Left lung (tissue), 10 donors: ENCODE data around the gene MYO18A. TPM values are rescaled to one million over a fixed set of nuclear protein-coding genes. Genes with fewer than 3 reads are reported as not detected.

Source experiments
- ATAC-seq: fragments of 200-7000 bp; cut with Tn5 transposase; one replicate; pipeline ENCODE4 v1.9.1; 2020; ENCODE audit warnings: moderate library complexity
- DNase-seq, 4 donors: peaks; one replicate each; pipeline ENCODE4 v3.0.0-alpha.2; 2013 to 2020
- H3K27ac ChIP-seq, 2 donors: fragments of 200-600 bp; sonication (generic) in 1 of 2; one replicate each; pipeline versions ENCODE4 v1.5.0 to v1.8.0; 2020 to 2021
- H3K27me3 ChIP-seq, 2 donors: fragments of 200-600 bp; sonication (generic) in 1 of 2; one replicate each; pipeline versions ENCODE4 v1.5.0 to v1.8.0; 2020 to 2021
- H3K36me3 ChIP-seq, 2 donors: fragments of 200-600 bp; sonication (generic) in 1 of 2; one replicate each; pipeline versions ENCODE4 v1.5.0 to v1.8.0; 2020 to 2021
- H3K4me1 ChIP-seq, 2 donors: fragments of 200-600 bp; one replicate each; pipeline ENCODE4 v1.8.0; 2021
- H3K4me3 ChIP-seq, 2 donors: fragments of 200-600 bp; sonication (generic) in 1 of 2; one replicate each; pipeline versions ENCODE4 v1.5.0 to v1.8.0; 2020 to 2021; ENCODE audit warnings: mild to moderate bottlenecking in 1 of 2
- H3K9me3 ChIP-seq, 2 donors: fragments of 200-600 bp; sonication (generic) in 1 of 2; one replicate each; pipeline versions ENCODE4 v1.5.0 to v1.8.0; 2020 to 2021
- intact Hi-C, 2 donors: fragments of 100-400 bp; cut with DNase I; formaldehyde crosslinking; loops; one replicate each; pipeline versions ENCODE4 v1.11.2 to v1.14.2; 2022
- polyA plus RNA-seq, 6 donors: library from polyadenylated mRNA; unstranded; fragments of 120-200 nt; gene quantifications; one replicate each; pipeline ENCODE4 v1.2.1, GENCODE V29; 2013; ENCODE audit not compliant: insufficient read length in 6 of 6
- total RNA-seq, 2 donors: library from RNA; stranded (reverse); fragmentation: NEBNext Ultra II Directional; extraction: Animal tissue kit (Norgen Biotek cat#: 25700); gene quantifications; one replicate each; pipeline ENCODE4 v1.2.1, GENCODE V29; 2021
- TF ChIP-seq, protein P1 (sequence below), 2 donors: fragments of 200-600 bp; sonication (generic) in 1 of 2; IDR thresholded peaks; one replicate each; pipeline versions ENCODE4 v1.5.0 to v1.8.0; 2021; ENCODE audit warnings: antibody characterized with exemption in 2 of 2
- donor health status: DM: no; HTN: yes; CAD: no.
- donor health status: DM: no; HTN: no; CAD: no.

Gene MYO18A
- total and polyA plus RNA-seq, 8 donors: 37.0 to 58.3 (median 40.4) TPM

DNA sequence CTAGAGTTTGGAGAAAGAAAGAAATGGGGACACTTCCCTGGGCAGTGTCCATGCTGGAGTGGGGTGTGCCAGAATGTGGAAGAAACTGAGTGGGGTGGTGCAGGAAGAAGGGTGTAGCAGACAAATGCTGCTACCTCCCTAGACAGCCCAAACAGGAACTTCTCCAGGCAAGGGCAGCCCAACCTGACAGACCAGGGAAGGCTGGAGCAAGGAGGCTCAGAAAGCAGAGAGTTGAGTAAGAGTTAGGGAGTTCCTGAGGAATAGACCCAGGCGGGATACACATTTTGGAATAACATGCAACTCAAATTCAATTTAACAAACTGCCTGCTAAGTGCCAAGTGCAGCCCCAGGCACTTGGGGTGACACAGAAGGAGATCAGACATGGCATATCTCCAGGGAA lies 1.0 kb upstream of the MYO18A start:
- Histone ChIP-seq H3K4me3 (no peak overlapping the region), H3K9me3 (no peaks in the 10 kb centered on the region), H3K4me1 (peaks cover 31 to 49% of the 10 kb centered on the region in 2 donors), H3K27me3 (peaks cover 0 to 14% of the 10 kb centered on the region in 2 donors), H3K36me3 (no peaks in the 10 kb centered on the region), H3K27ac (peak overlapping the region; percentile 81 to 83)
- ATAC-seq: no peak
- intact Hi-C loops: no loop called here
- TF ChIP-seq, protein P1, sequence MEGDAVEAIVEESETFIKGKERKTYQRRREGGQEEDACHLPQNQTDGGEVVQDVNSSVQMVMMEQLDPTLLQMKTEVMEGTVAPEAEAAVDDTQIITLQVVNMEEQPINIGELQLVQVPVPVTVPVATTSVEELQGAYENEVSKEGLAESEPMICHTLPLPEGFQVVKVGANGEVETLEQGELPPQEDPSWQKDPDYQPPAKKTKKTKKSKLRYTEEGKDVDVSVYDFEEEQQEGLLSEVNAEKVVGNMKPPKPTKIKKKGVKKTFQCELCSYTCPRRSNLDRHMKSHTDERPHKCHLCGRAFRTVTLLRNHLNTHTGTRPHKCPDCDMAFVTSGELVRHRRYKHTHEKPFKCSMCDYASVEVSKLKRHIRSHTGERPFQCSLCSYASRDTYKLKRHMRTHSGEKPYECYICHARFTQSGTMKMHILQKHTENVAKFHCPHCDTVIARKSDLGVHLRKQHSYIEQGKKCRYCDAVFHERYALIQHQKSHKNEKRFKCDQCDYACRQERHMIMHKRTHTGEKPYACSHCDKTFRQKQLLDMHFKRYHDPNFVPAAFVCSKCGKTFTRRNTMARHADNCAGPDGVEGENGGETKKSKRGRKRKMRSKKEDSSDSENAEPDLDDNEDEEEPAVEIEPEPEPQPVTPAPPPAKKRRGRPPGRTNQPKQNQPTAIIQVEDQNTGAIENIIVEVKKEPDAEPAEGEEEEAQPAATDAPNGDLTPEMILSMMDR (IDR thresholded peaks at IDR 0.05): no peak
- DNase-seq: no peak

DNA sequence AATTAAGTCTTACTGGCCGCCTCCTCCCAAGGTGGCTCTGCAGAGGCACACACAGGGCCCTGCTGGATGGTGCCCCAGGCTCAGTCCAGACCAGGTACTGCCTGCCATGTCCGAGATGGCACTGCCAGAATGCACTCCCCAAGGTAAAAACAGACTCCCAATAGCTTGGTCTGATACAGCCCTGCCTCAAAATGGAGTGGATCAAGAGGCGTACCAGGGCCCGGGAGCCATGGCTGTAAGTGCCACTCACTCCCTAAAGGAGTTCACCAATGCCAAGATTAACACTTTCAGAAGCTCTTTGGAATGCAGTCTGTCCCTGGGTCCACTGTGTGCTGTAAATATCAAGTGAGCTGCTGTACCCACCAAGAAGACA lies 576 bp upstream of the MYO18A start:
- peak overlapping the region; percentile 51 to 55 for H3K4me3 ChIP-seq
- TF ChIP-seq, protein P1 (IDR thresholded peaks at IDR 0.05): no peak
- intact Hi-C loops: no loop called here
- H3K27ac ChIP-seq: peak overlapping the region; percentile 81 to 83
- peaks cover 36 to 54% of the 10 kb centered on the region in 2 donors for H3K4me1 ChIP-seq
- peaks cover 0 to 14% of the 10 kb centered on the region in 2 donors for H3K27me3 ChIP-seq
- ATAC-seq (peak; percentile 9), DNase-seq (no peak)
- no peaks in the 10 kb centered on the region for H3K36me3 ChIP-seq
- H3K9me3 ChIP-seq: no peaks in the 10 kb centered on the region

DNA sequence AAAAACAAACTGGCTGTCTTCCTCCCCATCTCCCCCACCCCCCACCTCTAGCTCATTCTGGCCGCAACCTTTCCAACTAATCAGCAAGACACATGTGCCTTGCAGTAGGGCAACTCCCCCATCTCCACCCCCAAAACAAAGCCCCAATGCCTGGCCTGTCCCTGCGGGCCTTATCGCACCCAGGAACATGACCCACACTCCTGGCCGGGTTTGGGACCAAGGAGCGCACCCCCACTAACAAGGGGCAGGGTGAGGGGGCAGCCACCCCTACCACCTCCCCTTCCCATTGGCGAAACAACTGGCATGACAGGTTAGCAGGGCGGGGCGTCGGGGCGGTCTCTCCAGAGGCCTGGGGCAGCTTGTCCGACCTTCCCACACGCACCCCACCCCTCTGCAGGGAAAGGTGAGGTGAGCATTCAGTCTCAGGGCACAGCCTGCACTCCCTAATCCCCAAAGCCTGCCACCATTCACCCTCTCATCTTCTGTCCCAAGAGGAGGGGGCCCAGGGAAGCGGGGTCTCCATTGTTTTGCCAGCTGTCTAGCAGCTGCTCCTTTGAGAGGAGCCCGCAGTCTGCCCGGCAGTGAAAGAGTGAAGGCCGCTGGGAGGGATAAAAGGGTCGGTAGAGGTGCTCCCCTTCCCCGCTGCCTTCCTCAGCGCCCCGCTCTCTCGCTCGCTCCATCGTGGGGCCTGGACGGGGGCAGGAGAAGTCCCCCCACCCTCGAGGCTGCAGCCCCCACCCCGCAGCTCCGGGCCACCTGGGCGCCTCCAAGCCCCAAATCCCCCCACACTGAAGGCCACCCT lies 765 bp downstream of the MYO18A start:
- H3K9me3 ChIP-seq: no peaks in the 10 kb centered on the region
- DNase-seq (peak in 2 of 4 donors; percentile 78 to 87), ATAC-seq (peak; percentile 71)
- no peaks in the 10 kb centered on the region for H3K36me3 ChIP-seq
- H3K4me1 ChIP-seq: peaks cover 36 to 60% of the 10 kb centered on the region in 2 donors
- intact Hi-C loops: no loop called here
- H3K27ac ChIP-seq: peak overlapping the region; percentile 81 to 83
- TF ChIP-seq, protein P1 (IDR thresholded peaks at IDR 0.05): no peak
- H3K4me3 ChIP-seq: peak overlapping the region; percentile 51 to 55
- H3K27me3 ChIP-seq: peaks cover 0 to 14% of the 10 kb centered on the region in 2 donors

DNA sequence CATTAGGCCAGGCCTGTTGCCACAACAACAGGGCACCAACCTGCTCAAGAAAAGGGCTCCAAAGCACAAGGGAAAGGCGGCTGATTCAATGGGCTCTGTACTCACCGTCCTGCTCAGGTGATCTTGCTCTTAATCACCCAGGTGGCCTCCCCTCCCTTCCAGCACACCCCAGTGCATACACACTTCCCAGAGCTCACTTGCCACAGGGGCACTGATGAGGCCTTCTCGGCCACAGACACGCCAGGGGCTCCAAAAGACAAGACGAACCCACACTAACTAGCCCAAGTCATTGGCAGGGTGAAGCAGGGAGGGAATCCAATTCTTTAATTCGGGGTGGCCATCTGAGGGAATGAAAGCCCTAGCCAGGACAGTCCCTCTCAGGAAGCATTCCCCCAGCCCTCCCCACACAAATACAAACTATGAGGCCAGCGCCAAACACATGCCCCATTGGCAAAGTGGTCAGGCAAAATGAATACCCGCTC lies 1.4 kb downstream of the MYO18A start:
- peak; percentile 39 for ATAC-seq

More for the DNA sequence above, 1.4 kb downstream of the MYO18A start:
- Histone ChIP-seq H3K27me3 (peaks cover 0 to 14% of the 10 kb centered on the region in 2 donors), H3K36me3 (no peaks in the 10 kb centered on the region), H3K27ac (peak overlapping the region; percentile 81 to 83), H3K9me3 (no peaks in the 10 kb centered on the region), H3K4me1 (peaks cover 36 to 60% of the 10 kb centered on the region in 2 donors), H3K4me3 (peak overlapping the region; percentile 51 to 55)
- intact Hi-C loops: no loop called here
- DNase-seq: peak in 1 of 4 donors; percentile 37
- TF ChIP-seq, protein P1 (IDR thresholded peaks at IDR 0.05): no peak
